PC-9 (cell line): ENCODE results near the gene PTGER3. TPM values are rescaled to one million over a fixed set of nuclear protein-coding genes. Genes with fewer than 3 reads are reported as not detected.

Experiments
- BruUV-seq: library from RNA; stranded (reverse); fragments of 400-500 nt; replicated peaks from 2 replicates; lab custom pipeline; 2021; lab: Mats Ljungman, UMichigan
- CTCF ChIA-PET: fragments of 300-600 bp; sonication (Branson Sonifier 250); formaldehyde crosslinking; loops from one replicate; lab custom pipeline; 2022; ENCODE audit warnings: antibody characterized with exemption; lab: Charles Lee
- POLR2A ChIA-PET: fragments of 300-600 bp; sonication (Branson Sonifier 250); formaldehyde crosslinking; loops from one replicate; lab custom pipeline; 2022; ENCODE audit warnings: antibody characterized with exemption; ENCODE audit not compliant: unreplicated experiment; lab: Charles Lee
- DNase-seq, 2 experiments: peaks; one replicate each; pipeline versions ENCODE4 v3.0.0 to v3.0.0-alpha.2; 2015 to 2022; ENCODE audit warnings: mixed read lengths in 1 of 2
- H2AFZ ChIP-seq: fragments of 200-600 bp; sonication (generic); 2 replicates; pipeline ENCODE4 v1.8.1; 2017; ENCODE audit warnings: antibody characterized with exemption
- H3F3A ChIP-seq: fragments of 200-600 bp; sonication (generic); 2 replicates; pipeline ENCODE4 v1.8.1; 2017; ENCODE audit warnings: antibody characterized with exemption, mild to moderate bottlenecking, low read depth; ENCODE audit not compliant: insufficient read depth
- H3K27ac ChIP-seq: fragments of 200-600 bp; sonication (generic); 2 replicates; pipeline ENCODE4 v1.6.1; 2016; ENCODE audit warnings: mixed run types
- H3K27me3 ChIP-seq: fragments of 200-600 bp; sonication (generic); 2 replicates; pipeline ENCODE4 v1.6.1; 2016; ENCODE audit warnings: low read depth, mixed run types; ENCODE audit not compliant: insufficient read depth
- H3K36me3 ChIP-seq: fragments of 200-600 bp; sonication (generic); 2 replicates; pipeline ENCODE4 v1.6.1; 2016; ENCODE audit warnings: low read depth, mixed run types
- H3K4me1 ChIP-seq: fragments of 200-600 bp; sonication (generic); replicated peaks from 2 replicates; pipeline ENCODE4 v1.6.1; 2016; ENCODE audit warnings: mixed run types; ENCODE audit not compliant: insufficient read depth
- H3K4me2 ChIP-seq: fragments of 200-600 bp; sonication (generic); 2 replicates; pipeline ENCODE4 v1.6.1; 2017; ENCODE audit warnings: mixed run types
- H3K4me3 ChIP-seq: fragments of 200-600 bp; sonication (generic); 2 replicates; pipeline ENCODE4 v1.6.1; 2016; ENCODE audit warnings: mixed run types
- H3K79me2 ChIP-seq: fragments of 200-600 bp; sonication (generic); 2 replicates; pipeline ENCODE4 v1.6.1; 2017; ENCODE audit warnings: low read depth, mixed run types
- H3K9me2 ChIP-seq: fragments of 200-600 bp; sonication (generic); 2 replicates; pipeline ENCODE4 v1.8.1; 2017; ENCODE audit warnings: mild to moderate bottlenecking; ENCODE audit not compliant: insufficient read depth
- H3K9me3 ChIP-seq: fragments of 200-600 bp; sonication (generic); 2 replicates; pipeline ENCODE4 v1.8.1; 2016; ENCODE audit warnings: low read depth; ENCODE audit not compliant: insufficient read depth
- H4K20me1 ChIP-seq: fragments of 200-600 bp; sonication (generic); 2 replicates; pipeline ENCODE4 v1.8.1; 2017; ENCODE audit not compliant: insufficient read depth
- CTCF ChIP-seq: fragments of 200-600 bp; sonication (generic); conservative IDR thresholded peaks from 2 replicates; pipeline ENCODE4 v1.6.1; 2017; ENCODE audit warnings: mixed run types, antibody characterized with exemption, mild to moderate bottlenecking, moderate library complexity
- EZH2 ChIP-seq: fragments of 200-600 bp; sonication (generic); IDR thresholded peaks from 2 replicates; pipeline ENCODE4 v1.8.0; 2017; ENCODE audit warnings: antibody characterized with exemption, low read depth
- intact Hi-C: fragments of 100-400 bp; cut with micrococcal nuclease; formaldehyde crosslinking; loops from one replicate; pipeline ENCODE4 v1.10.0; 2022; ENCODE audit not compliant: unreplicated experiment
- total RNA-seq: library from RNA; stranded (reverse); gene quantifications from 2 replicates; pipeline ENCODE4 v1.2.3, GENCODE V29; 2021

The PTGER3 gene
- total RNA-seq, 1 experiment from 2014 or later = 0.13 TPM

- intact Hi-C loops = loop anchor here (5.0 kb wide), 1 partner anchor 501 kb away; no protein-coding TSS in a partner anchor
These were observed 14.5 kb downstream of the PTGER3 start for GRCh38 chr1:71033136-71033535.

GRCh38 chr1:71031426-71031825, 16.2 kb downstream of the PTGER3 start:
- ChIA-PET CTCF (no interaction called here), POLR2A (no interaction called here)
- H3K4me3 ChIP-seq = no peak overlapping the region
- no peaks in the 10 kb centered on the region for H4K20me1 ChIP-seq
- no peak overlapping the region for H3K27ac ChIP-seq
- H3K79me2 ChIP-seq = no peaks in the 10 kb centered on the region
- H2AFZ ChIP-seq = no peak overlapping the region
- TF ChIP-seq CTCF (no peak), EZH2 (no peak)
- DNase-seq = no peak
- no peaks in the 10 kb centered on the region for H3K27me3 ChIP-seq
- no peaks in the 10 kb centered on the region for H3K4me1 ChIP-seq
- no peak overlapping the region for H3K4me2 ChIP-seq
- no peaks in the 10 kb centered on the region for H3F3A ChIP-seq
- intact Hi-C loops = loop anchor here (5.0 kb wide), 1 partner anchor 499 kb away; no protein-coding TSS in a partner anchor
- no peaks in the 10 kb centered on the region for H3K36me3 ChIP-seq
- H3K9me3 ChIP-seq = no peaks in the 10 kb centered on the region
- BruUV-seq = no TSS peak
- no peaks in the 10 kb centered on the region for H3K9me2 ChIP-seq

More at GRCh38 chr1:71033136-71033535, 14.5 kb downstream of the PTGER3 start:
- Histone ChIP-seq H3K27me3 (no peaks in the 10 kb centered on the region), H4K20me1 (no peaks in the 10 kb centered on the region), H3F3A (no peaks in the 10 kb centered on the region), H2AFZ (no peak overlapping the region), H3K9me2 (no peaks in the 10 kb centered on the region), H3K4me3 (no peak overlapping the region), H3K27ac (no peak overlapping the region), H3K4me1 (no peaks in the 10 kb centered on the region), H3K9me3 (no peaks in the 10 kb centered on the region), H3K4me2 (no peak overlapping the region), H3K36me3 (no peaks in the 10 kb centered on the region), H3K79me2 (no peaks in the 10 kb centered on the region)
- ChIA-PET POLR2A (no interaction called here), CTCF (no interaction called here)
- DNase-seq = no peak
- TF ChIP-seq EZH2 (no peak), CTCF (no peak)
- BruUV-seq = no TSS peak

GRCh38 chr1:71030026-71030425, 17.6 kb downstream of the PTGER3 start:
- Histone ChIP-seq H3K27ac (no peak overlapping the region), H3K4me3 (no peak overlapping the region), H3K9me3 (no peaks in the 10 kb centered on the region), H3K9me2 (no peaks in the 10 kb centered on the region), H4K20me1 (no peaks in the 10 kb centered on the region), H3K4me1 (no peaks in the 10 kb centered on the region), H3F3A (no peaks in the 10 kb centered on the region), H2AFZ (no peak overlapping the region), H3K36me3 (no peaks in the 10 kb centered on the region), H3K27me3 (no peaks in the 10 kb centered on the region), H3K4me2 (no peak overlapping the region), H3K79me2 (no peaks in the 10 kb centered on the region)
- TF ChIP-seq CTCF = no peak
- no peak for TF ChIP-seq EZH2
- no peak for DNase-seq
- CTCF ChIA-PET = no interaction called here
- POLR2A ChIA-PET = no interaction called here
- BruUV-seq = no TSS peak
- intact Hi-C loops = loop anchor here (5.0 kb wide), 1 partner anchor 498 kb away; no protein-coding TSS in a partner anchor
